T-cell (primary cell): ENCODE data around the gene SYT7. TPM values are rescaled to one million over a fixed set of nuclear protein-coding genes. Genes with fewer than 3 reads are reported as not detected.
A peak's percentile ranks its signal among the peaks of the same experiment; 100 is the strongest.

Source experiments
- ATAC-seq, 4 experiments: fragments of 200-7000 bp in 3 of 4; fragments of 150-1000 bp in 1 of 4; cut with Tn5 transposase; replicated peaks in 1 of 4; 1 replicate in 3 of 4; 2 replicates in 1 of 4; pipeline ENCODE4 v1.10.0; 2021; ENCODE audit warnings: moderate library complexity in 3 of 4, mild to moderate bottlenecking in 2 of 4, moderate number of reproducible peaks in 1 of 4
- CTCF ChIA-PET, 2 donors: fragments of 300-600 bp; sonication (Branson Sonifier 250); formaldehyde crosslinking; loops; one replicate each; lab custom pipeline; 2022; ENCODE audit warnings: antibody characterized with exemption in 2 of 2; lab: Charles Lee
- POLR2A ChIA-PET, 2 donors: fragments of 300-600 bp; sonication (Branson Sonifier 250); formaldehyde crosslinking; loops; one replicate each; lab custom pipeline; 2022; ENCODE audit warnings: antibody characterized with exemption in 2 of 2; lab: Charles Lee
- DNase-seq, 35 experiments: peaks; one replicate each; pipeline versions ENCODE4 v3.0.0 to v3.0.0-alpha.2; 2013 to 2023
- H3K27ac ChIP-seq: one replicate; pipeline ENCODE4 v1.5.1; 2013; ENCODE audit warnings: low read length
- H3K27me3 ChIP-seq, 2 experiments: replicated peaks in 1 of 2; 1 replicate in 1 of 2; 2 replicates in 1 of 2; pipeline versions ENCODE4 v1.6.1 to v1.7.0; 2013; ENCODE audit warnings: low read length in 1 of 2, mixed read lengths in 1 of 2; ENCODE audit not compliant: control insufficient read depth in 2 of 2, insufficient read depth in 2 of 2; ENCODE audit errors: extremely low read depth in 1 of 2
- H3K36me3 ChIP-seq, 2 donors: 1 replicate in 1 of 2; 2 replicates in 1 of 2; pipeline versions ENCODE4 v1.6.1 to v1.7.0; 2013; ENCODE audit warnings: low read length in 1 of 2; ENCODE audit not compliant: control insufficient read depth in 2 of 2, insufficient read depth in 1 of 2; ENCODE audit errors: extremely low read depth in 1 of 2
- H3K4me1 ChIP-seq, 2 experiments: 1 replicate in 1 of 2; 2 replicates in 1 of 2; pipeline versions ENCODE4 v1.6.1 to v1.7.0; 2013; ENCODE audit warnings: low read length in 2 of 2, mixed read lengths in 1 of 2; ENCODE audit not compliant: insufficient read depth in 2 of 2, control insufficient read depth in 1 of 2; ENCODE audit errors: extremely low read depth in 1 of 2
- H3K4me3 ChIP-seq, 2 donors: 1 replicate in 1 of 2; 2 replicates in 1 of 2; pipeline versions ENCODE4 v1.5.1 to v1.7.0; 2013; ENCODE audit warnings: mild to moderate bottlenecking in 2 of 2, low read length in 1 of 2, moderate library complexity in 1 of 2; ENCODE audit not compliant: control insufficient read depth in 1 of 2; ENCODE audit errors: extremely low read depth in 1 of 2
- H3K9me3 ChIP-seq: 2 replicates; pipeline ENCODE4 v1.7.0; 2013
- H3K27ac Mint-ChIP-seq, 2 donors: one replicate each; pipeline ENCODE4 v1.8.0; 2020 to 2021; ENCODE audit warnings: mild to moderate bottlenecking in 2 of 2, mixed read lengths in 2 of 2
- H3K27me3 Mint-ChIP-seq, 2 donors: one replicate each; pipeline ENCODE4 v1.8.0; 2021 to 2022; ENCODE audit warnings: mixed read lengths in 2 of 2
- H3K36me3 Mint-ChIP-seq: one replicate; pipeline ENCODE4 v1.8.0; 2021; ENCODE audit warnings: mixed read lengths
- H3K4me1 Mint-ChIP-seq, 3 donors: one replicate each; pipeline ENCODE4 v1.8.0; 2020 to 2022; ENCODE audit warnings: mixed read lengths in 3 of 3, mild to moderate bottlenecking in 1 of 3
- H3K4me3 Mint-ChIP-seq, 3 donors: one replicate each; pipeline ENCODE4 v1.8.0; 2020 to 2022; ENCODE audit warnings: mild to moderate bottlenecking in 3 of 3, mixed read lengths in 3 of 3, moderate library complexity in 3 of 3
- H3K9me3 Mint-ChIP-seq, 3 donors: one replicate each; pipeline ENCODE4 v1.8.0; 2020 to 2022; ENCODE audit warnings: mixed read lengths in 3 of 3
- WGBS: methylation state at CpG from one replicate; pipeline ENCODE4 v1.1.5; 2013; ENCODE audit warnings: missing lambda C conversion rate; ENCODE audit not compliant: insufficient coverage; 5-methylcytosine and 5-hydroxymethylcytosine counted together
- total RNA-seq, 35 experiments: library from RNA in 6 of 35; stranded (reverse) in 6 of 35; fragments of 120-200 nt in 1 of 35; gene quantifications; one replicate each; pipeline versions ENCODE4 v1.2.1 to v1.2.4 and lab custom pipeline; 2013 to 2026

SYT7 gene
- total RNA-seq, 5 donors from 2014 or later (not counting 1 experiment from before 2014, with no cell fraction given), result 0.19 to 0.26 (median 0.20) TPM; not detected in 2

DNA sequence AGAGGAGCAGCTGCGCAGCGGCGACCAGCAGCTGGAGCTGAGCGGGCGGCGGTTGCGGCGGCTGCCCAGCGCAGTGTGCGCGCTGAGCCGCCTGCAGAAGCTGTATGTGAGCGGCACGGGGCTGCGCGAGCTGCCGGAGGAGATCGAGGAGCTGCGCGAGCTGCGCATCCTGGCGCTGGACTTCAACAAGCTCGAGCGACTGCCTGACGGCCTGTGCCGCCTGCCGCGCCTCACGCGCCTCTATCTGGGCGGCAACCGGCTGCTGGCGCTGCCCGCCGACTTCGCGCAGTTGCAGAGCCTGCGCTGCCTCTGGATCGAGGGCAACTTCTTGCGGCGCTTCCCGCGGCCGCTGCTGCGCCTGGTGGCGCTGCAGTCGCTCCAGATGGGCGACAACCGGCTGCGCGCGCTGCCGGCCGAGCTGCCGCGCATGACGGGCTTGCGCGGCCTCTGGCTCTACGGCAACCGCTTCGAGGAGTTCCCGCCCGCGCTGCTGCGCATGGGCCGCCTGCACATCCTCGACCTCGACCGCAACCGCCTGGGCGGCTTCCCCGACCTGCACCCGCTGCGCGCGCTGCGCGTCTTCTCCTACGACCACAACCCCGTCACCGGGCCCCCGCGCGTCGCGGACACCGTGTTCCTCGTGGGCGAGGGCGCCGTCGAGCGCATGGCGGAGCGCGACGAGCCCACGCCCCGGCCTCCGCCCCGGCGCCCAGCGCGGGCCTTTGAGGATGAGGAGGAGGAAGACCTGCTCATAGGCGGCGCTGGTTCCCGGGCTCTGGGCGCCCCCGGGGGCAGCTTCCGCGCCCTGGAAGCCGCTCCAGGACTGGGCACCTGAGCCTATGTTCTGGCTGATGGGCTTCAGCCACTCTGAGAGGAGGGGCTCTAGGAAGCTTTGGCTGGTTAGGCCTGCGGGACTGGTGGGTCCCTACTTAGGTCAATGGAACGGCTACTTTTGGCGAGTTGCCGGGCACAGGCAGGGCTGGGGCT, 71.5 kb downstream of the SYT7 start:
- WGBS, result 4% methylated on average over 113 of the region's 117 CpGs
- ChIA-PET POLR2A (no interaction called here), CTCF (interaction anchor here in 1 of 2 donors (0.6 kb wide), 3 partner anchors 62 to 399 kb away, joined by 3 to 5 read pairs (median 4); no protein-coding TSS in a partner anchor)
- Mint-ChIP-seq H3K36me3 (no peaks in the 10 kb centered on the region), H3K4me1 (peaks cover 7 to 13% (median 8%) of the 10 kb centered on the region in 3 donors), H3K9me3 (no peaks in the 10 kb centered on the region), H3K27ac (no peak overlapping the region), H3K4me3 (peak overlapping the region; percentile 13 to 52 (median 28)), H3K27me3 (peaks cover 41 to 62% of the 10 kb centered on the region in 2 donors)
- peak; percentile 79 to 84 (median 80) for ATAC-seq
- peak overlapping the region in 1 of 2 donors; percentile 46 for H3K4me3 ChIP-seq
- H3K27me3 ChIP-seq, result peaks cover 3 to 75% of the 10 kb centered on the region in 2 experiments
- H3K36me3 ChIP-seq, result no peaks in the 10 kb centered on the region
- no peaks in the 10 kb centered on the region for H3K9me3 ChIP-seq
- DNase-seq, result peak in 34 of 35 experiments; percentile 5 to 68 (median 26)
- no peak overlapping the region for H3K27ac ChIP-seq
- H3K4me1 ChIP-seq, result peaks cover 0 to 16% of the 10 kb centered on the region in 2 experiments

DNA sequence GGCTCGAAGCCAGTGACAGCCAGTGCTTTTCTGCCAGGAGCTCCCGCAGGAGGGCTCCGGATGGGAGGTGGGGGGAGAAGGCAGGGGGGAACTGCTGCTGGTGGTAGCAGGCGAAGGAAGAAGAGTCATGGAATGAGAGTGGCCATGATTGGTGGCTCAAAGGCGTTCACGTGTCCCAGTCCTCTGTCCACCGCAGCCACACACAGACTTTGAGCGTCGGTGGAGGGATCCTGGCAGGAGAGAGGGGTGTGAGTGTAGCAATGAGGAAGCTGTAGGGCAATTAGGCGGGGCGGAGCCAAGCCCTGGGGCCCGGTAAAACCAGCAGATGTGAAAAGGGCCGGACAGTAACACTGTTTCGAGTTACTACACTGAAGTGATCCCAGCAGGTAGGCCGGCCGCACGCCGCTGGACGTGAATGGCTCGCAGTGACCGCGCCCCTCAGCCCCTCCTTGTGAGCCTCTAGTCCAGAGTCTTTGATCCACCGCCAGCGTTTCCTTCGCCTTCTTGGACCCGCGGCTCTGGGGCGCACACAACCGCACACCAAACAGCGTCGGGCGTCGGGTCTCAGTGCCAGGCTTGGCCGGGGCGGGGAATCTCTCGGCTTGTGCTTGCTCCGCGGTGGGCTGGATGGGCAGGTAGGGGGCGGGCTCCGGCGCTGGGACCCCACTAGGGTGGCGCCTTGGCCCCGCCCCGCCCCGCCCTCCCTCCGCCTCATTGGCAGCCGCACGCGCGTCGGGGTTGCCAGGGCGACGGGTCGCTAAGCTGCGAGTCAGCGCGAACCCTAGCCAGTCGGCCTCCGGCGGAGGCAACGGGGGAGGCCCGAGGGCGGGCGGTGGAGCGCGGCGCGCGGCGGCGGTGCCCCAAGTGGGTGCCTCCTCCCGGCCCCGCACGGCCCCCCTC, 72.7 kb downstream of the SYT7 start, which contains the start of gene LRRC10B:
LRRC10B (plus strand) TSS at position 788 of the 900 bp plus-strand sequence. CDS start 250 bp downstream, outside the sequence.
- H3K27ac ChIP-seq, result no peak within 1 kb of the TSS
- Mint-ChIP-seq H3K36me3 (no peaks in the 10 kb centered on the region), H3K27me3 (peaks cover 34 to 59% of the 10 kb centered on the region in 2 donors), H3K4me1 (peaks cover 7 to 13% (median 8%) of the 10 kb centered on the region in 3 donors), H3K9me3 (no peaks in the 10 kb centered on the region), H3K27ac (no peak within 1 kb of the TSS), H3K4me3 (peak within 1 kb of the TSS; percentile 56 to 74 (median 65))
- POLR2A ChIA-PET, result no interaction called here
- ATAC-seq, result peak in 3 of 4 experiments; percentile 15 to 43 (median 26)
- no peaks in the 10 kb centered on the region for H3K9me3 ChIP-seq
- H3K4me1 ChIP-seq, result peaks cover 0 to 16% of the 10 kb centered on the region in 2 experiments
- peak in 2 of 35 experiments; percentile 12 to 29 for DNase-seq
- 2% methylated on average over 57 of the region's 74 CpGs for WGBS
- peak within 1 kb of the TSS in 1 of 2 donors; percentile 46 for H3K4me3 ChIP-seq
- H3K27me3 ChIP-seq, result peaks cover 3 to 71% of the 10 kb centered on the region in 2 experiments
- CTCF ChIA-PET, result interaction anchor here (0.6 to 0.8 kb wide), 2 partner anchors 9 to 581 kb away, joined by 3 to 6 read pairs; no protein-coding TSS in a partner anchor
- no peaks in the 10 kb centered on the region for H3K36me3 ChIP-seq

DNA sequence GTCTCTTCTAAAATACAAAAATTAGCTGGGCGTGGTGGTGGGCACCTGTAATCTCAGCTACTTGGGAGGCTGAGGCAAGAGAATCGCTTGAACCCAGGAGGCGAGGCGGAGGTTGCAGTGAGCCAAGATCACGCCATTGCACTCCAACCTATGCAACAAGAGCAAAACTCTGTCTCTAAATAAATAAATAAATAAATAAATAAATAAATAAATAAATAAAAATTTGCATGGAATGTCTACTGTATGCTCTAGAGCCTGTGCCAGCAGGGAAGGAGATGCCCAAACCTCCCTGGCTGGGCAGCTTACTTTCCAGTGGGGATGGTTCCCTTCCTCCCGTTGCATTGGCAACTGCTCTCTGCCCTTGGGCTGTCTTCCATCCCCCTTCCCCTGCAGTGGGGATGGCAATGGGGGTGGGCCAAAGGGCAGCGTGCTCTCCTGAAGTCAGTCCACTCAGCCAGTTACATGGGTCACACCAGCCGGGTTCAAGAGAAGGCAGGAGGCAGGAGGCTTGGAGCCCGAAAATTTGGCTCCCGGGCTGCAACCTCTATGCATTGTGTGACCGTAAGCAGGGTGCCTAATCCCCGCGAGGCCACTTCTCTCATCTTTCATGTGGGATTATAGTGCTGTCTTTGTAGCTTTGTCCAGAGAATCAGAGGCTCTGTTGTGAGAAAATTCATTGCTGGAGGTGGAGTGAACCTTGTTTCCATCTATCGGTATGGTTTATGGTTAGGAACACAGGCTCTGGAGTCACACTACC, 73.7 kb downstream of the SYT7 start:
- H3K27me3 Mint-ChIP-seq, result peaks cover 26 to 52% of the 10 kb centered on the region in 2 donors
- H3K9me3 ChIP-seq, result no peaks in the 10 kb centered on the region
- POLR2A ChIA-PET, result no interaction called here
- H3K27ac ChIP-seq, result no peak overlapping the region
- peaks cover 3 to 61% of the 10 kb centered on the region in 2 experiments for H3K27me3 ChIP-seq
- peaks cover 0 to 16% of the 10 kb centered on the region in 2 experiments for H3K4me1 ChIP-seq
- no peaks in the 10 kb centered on the region for H3K9me3 Mint-ChIP-seq
- peaks cover 7 to 13% (median 8%) of the 10 kb centered on the region in 3 donors for H3K4me1 Mint-ChIP-seq
- DNase-seq (no peak), ATAC-seq (no peak)
- H3K36me3 ChIP-seq, result no peaks in the 10 kb centered on the region
- H3K4me3 Mint-ChIP-seq, result peak overlapping the region in 2 of 3 donors; percentile 56 to 74
- H3K4me3 ChIP-seq, result no peak overlapping the region
- no peaks in the 10 kb centered on the region for H3K36me3 Mint-ChIP-seq
- WGBS, result 74% methylated on average over 6 of the region's 14 CpGs
- no peak overlapping the region for H3K27ac Mint-ChIP-seq
- CTCF ChIA-PET, result interaction anchor here in 1 of 2 donors (0.8 kb wide), 1 partner anchor 10 kb away, joined by 6 read pairs; no protein-coding TSS in a partner anchor

DNA sequence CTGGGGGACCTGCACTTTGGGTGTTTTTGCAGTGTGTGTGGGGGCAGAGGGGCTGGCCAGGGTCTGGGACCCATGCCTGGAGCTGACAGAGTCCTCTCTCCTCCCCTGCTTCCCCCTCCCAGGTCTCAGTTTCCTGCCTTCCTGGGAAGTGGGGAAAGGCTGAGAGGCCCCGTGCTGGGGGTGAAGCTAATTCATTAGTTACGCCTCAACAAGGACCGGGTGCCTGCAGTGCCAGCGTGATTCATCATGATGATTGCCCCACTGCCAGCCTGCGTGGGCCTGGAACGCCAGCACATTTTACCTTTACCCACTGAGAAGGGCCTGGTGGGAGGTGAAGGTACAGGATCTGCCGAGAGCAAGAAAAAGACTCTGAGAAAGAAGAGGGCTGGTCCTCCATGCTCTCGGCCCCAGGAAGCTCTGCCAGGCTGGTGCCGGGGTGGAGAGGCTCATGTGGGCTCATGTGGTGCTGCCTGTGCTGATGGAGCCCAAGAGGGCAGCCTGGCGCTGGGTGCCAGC, 75.2 kb downstream of the SYT7 start:
- WGBS, result 51% methylated on average over 5 of the region's 10 CpGs

DNA sequence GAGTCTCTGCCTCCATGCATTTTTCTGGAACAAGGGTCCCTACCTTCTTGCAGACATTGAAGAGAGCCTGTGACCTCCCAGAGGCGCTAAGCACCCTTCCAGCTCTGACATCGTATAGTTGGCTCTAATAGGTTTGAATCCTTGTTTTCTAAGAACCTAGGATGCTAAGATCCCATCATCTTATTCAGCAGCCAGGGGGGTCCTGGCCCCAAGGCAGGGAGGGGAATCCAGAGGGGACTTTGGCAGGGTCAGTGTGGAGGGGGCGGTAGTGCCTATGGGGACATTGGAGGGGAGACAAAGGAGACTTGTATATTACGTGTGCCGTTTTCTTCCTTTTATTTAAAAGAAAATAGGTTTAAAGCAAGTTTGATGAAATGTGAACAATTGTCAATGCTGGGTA, 75.8 kb downstream of the SYT7 start:
- DNase-seq (no peak), ATAC-seq (no peak)
- H3K27me3 Mint-ChIP-seq, result peaks cover 21 to 40% of the 10 kb centered on the region in 2 donors
- H3K4me1 Mint-ChIP-seq, result peaks cover 7 to 10% (median 8%) of the 10 kb centered on the region in 3 donors
- peaks cover 0 to 14% of the 10 kb centered on the region in 2 experiments for H3K4me1 ChIP-seq
- H3K27ac ChIP-seq, result no peak overlapping the region
- ChIA-PET CTCF (interaction anchor here in 1 of 2 donors (1.1 kb wide), 1 partner anchor 11 kb away, joined by 3 read pairs; no protein-coding TSS in a partner anchor), POLR2A (no interaction called here)
- no peaks in the 10 kb centered on the region for H3K9me3 ChIP-seq
- 100% methylated on average over 1 of the region's 5 CpGs for WGBS
- H3K4me3 ChIP-seq, result no peak overlapping the region
- H3K4me3 Mint-ChIP-seq, result no peak overlapping the region
- H3K36me3 ChIP-seq, result no peaks in the 10 kb centered on the region
- peaks cover 3 to 42% of the 10 kb centered on the region in 2 experiments for H3K27me3 ChIP-seq
- H3K27ac Mint-ChIP-seq, result no peak overlapping the region
- H3K36me3 Mint-ChIP-seq, result no peaks in the 10 kb centered on the region
- H3K9me3 Mint-ChIP-seq, result no peaks in the 10 kb centered on the region

More for the DNA sequence above, 75.2 kb downstream of the SYT7 start:
- Mint-ChIP-seq H3K27me3 (peaks cover 21 to 45% of the 10 kb centered on the region in 2 donors), H3K9me3 (no peaks in the 10 kb centered on the region), H3K27ac (no peak overlapping the region), H3K4me1 (peaks cover 7 to 10% (median 8%) of the 10 kb centered on the region in 3 donors), H3K4me3 (no peak overlapping the region), H3K36me3 (no peaks in the 10 kb centered on the region)
- ATAC-seq (no peak), DNase-seq (no peak)
- Histone ChIP-seq H3K27ac (no peak overlapping the region), H3K9me3 (no peaks in the 10 kb centered on the region), H3K4me3 (no peak overlapping the region), H3K4me1 (peaks cover 0 to 16% of the 10 kb centered on the region in 2 experiments), H3K27me3 (peaks cover 3 to 48% of the 10 kb centered on the region in 2 experiments), H3K36me3 (no peaks in the 10 kb centered on the region)
- ChIA-PET CTCF (interaction anchor here in 1 of 2 donors (1.1 kb wide), 1 partner anchor 11 kb away, joined by 3 read pairs; no protein-coding TSS in a partner anchor), POLR2A (no interaction called here)
